HG03139 (cell line): ENCODE data around the gene SCART1.
"Not testable (repeated sequence)": the region's sequence is repeated elsewhere in the genome, so short reads cannot be mapped to it uniquely, and the experiment has no call there.

Experiments
- ATAC-seq: cut with Tn5 transposase; IDR thresholded peaks from one replicate; pipeline ENCODE4 v1.9.1; 2021; ENCODE audit not compliant: unreplicated experiment

SCART1 gene

GRCh38 chr10:133471300-133472109 is 17.8 kb downstream of the SCART1 start:
- ATAC-seq, result no peak

- ATAC-seq, result no peak
Observed at GRCh38 chr10:133473270-133473669, 19.5 kb downstream of the SCART1 start.

DNA sequence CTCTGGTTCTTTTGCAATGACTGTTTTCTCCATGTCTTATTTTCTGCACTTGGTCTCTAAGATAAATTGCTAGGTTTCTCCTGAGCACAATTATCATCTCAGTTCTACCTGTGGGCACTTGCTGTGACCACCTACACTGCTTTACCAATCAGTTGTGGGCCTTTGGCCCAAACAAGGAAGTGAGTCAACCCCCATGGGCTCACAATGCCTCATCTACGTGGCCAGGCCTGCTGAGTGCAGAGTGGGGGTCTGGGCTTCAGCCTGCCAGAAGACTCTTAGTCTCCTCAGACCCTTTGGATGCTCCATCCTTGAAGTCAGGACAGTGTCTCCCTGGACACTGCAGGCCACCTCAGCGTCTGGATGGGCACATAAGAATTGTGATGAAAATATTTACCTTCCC is 20.3 kb downstream of the SCART1 start:
- no peak for ATAC-seq

DNA sequence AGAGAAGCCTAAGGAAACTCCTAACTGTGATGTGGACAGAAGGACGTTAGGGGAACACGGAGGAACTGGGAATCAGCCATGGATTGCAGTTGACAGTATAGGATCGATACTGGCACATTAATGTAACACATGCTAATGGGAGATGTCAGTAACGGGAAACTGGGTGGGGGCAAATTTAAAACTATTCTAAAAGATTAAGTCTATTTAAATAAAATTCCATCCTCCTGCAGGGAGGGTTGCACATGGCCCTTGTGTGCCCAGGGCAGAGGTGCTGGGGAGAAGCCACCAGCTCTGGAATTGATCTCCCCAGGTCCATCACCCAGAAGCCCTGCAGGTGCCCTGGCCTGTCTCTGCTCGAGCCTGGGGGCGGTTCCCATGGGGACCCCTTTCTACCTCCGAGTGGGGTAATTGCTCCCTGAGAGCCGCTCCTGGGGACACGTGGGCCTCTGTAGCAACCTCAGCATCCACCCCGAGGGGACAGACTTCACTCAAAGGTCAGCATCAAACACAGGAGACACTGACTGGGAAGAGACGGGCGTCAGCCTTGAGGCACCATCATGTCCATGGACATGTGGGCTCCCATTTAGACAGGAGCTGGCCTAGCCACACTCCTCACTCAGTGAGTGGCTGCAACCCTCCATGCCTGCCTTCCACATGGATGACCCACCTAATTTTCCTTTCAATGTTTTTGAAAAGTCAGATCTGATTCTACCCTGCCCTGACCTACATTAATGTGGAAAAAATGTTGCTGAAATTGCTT is 21.1 kb downstream of the SCART1 start:
- no peak for ATAC-seq

GRCh38 chr10:133475425-133475734 is 21.6 kb downstream of the SCART1 start:
- ATAC-seq, result no peak

GRCh38 chr10:133475821-133476640 is 22.3 kb downstream of the SCART1 start:
- ATAC-seq, result no peak

- ATAC-seq, result no peak
Observed at GRCh38 chr10:133476641-133476990, 22.9 kb downstream of the SCART1 start.

DNA sequence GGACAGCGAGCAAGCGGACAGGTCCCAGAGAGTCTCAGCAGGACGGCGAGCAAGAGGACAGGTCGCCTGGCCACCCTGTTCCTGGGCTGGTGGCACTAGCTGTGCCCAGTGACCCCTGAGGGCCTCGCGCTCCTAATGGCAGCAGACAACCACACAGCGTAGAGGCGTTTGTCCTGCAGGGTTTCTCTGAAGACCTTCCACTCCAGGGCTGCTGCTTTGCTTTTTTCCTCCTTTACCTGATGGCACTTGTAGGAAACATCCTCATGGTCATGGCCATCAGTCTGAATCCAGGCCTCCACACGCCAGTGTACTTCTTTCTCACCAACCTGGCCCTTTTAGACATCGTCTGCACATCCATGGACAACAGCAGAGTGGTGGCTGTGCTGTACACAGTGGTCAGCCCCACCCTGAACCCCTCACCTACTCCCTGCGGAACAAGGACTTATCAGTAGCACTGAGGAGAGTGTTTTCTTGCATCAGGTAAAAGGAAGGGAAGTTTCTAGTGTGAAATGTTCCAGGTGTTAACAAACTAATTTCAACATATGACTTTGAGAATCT is 27.4 kb downstream of the SCART1 start:
- no peak for ATAC-seq

DNA sequence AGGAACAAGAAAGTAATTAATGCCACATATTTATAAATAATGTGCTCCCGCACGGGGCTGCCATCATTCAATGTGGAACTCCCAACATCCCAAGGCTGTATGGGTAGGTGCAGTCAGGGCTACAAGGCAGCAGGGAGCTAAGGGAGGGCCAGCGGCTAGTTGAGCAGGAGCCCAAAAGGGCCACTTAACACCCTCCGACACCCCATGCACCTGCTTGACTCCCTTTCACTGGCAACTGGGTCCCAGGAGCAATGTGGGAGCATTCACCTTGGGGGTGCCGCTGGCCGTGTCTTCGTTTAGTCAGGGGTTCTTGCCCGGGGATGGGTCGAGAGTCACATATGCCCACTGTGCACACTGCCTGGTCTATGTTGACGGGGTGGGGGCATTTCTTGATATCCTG is 27.9 kb downstream of the SCART1 start:
- no peak for ATAC-seq

- no peak for ATAC-seq
Observed at GRCh38 chr10:133484818-133485217, 31.1 kb downstream of the SCART1 start.

DNA sequence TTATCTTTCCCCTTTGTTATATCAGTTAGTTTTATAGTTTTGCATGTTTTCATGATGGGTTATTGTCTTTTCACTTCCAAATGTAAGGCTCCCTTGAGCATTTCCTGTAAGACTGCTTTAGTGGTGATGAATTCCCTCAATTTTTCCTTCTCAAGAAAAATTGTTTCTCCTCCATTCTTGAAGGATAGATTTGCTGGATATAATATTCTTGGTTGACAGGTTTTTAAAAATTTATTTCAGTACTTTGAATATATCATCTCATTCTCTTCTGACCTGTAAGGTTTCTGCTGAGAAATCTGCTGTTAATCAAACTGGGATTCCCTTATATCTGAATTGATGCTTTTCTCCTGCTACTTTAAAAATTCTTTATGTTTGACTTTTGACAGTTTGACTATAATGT is 33.3 kb downstream of the SCART1 start:
- ATAC-seq, result no peak

DNA sequence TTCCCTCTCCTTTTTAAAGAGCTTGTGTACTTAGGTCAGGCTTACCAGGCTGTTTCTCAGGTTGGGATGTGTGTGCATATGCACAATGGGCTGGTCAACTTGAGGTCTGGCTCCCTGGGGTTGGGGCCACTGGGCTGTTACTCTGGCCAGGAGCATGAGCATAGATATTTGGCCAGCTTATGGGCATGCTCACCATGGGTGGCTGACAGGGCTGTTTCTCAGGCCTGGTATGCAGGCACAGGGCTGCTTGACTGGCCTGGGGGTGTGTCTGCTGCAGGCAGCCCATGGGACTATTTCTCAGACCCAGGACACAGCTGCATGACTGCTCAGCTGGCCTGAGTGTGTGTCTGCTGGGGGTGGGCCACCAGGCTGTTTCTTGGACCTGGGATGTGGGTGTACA is 34.6 kb downstream of the SCART1 start:
- ATAC-seq, result no peak

DNA sequence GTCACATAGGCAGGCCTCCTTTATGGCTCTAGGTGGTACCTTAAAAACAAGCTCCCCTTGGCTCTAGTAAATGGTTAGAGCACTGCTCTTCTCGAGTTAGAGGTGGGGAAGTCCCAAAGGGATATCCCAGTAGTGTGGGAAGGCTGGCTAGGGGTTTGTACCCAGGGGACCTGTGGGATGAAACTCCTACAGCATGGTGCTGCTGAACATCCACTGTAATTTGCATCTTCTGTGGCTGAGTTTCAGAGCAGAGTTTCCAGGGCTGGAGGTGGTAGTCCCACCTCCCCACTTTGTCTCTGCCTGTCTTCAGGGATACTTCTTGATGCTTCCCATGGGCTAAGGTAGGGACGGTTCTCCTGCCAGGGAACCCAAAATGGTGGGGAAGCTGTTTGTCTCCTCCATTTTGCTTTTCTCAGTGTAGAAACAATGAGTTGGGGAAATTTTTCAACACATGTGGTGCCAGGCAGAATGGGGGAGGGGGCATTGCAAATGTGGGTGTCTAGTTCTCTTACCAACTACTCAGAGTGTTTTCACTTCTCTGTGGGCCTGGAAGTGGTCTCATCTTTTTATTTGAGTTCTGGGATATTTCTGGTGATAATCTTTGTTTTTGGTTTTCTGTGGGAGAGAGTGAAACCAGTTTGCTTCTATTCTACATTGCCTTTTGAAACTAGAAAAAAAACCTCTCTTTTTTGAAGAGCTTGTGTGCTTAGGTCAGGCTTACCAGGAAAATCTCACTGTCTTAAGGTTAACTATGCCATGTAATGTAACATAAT is 36.3 kb downstream of the SCART1 start:
- no peak for ATAC-seq

DNA sequence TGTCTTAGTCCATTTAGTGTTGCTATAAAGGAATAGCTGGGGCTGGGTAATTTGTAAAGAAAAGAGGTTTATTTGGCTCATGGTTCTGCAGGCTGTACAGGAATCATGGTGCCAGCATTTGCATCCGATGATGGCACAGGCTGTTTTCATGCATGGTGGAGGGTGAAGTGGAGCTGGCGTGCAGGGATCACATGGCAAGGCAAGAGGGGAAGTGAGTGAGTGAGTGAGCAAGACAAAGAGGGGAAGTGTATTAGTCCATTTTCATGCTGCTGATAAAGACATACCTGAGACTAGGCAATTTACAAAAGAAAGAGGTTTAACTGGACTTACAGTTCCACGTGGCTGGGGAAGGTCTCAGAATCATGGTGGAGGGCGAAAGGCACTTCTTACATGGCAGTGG is 39.8 kb downstream of the SCART1 start:
- ATAC-seq, result not testable (repeated sequence)

- not testable (repeated sequence) for ATAC-seq
Observed at GRCh38 chr10:133497363-133497762, 43.6 kb downstream of the SCART1 start.

DNA sequence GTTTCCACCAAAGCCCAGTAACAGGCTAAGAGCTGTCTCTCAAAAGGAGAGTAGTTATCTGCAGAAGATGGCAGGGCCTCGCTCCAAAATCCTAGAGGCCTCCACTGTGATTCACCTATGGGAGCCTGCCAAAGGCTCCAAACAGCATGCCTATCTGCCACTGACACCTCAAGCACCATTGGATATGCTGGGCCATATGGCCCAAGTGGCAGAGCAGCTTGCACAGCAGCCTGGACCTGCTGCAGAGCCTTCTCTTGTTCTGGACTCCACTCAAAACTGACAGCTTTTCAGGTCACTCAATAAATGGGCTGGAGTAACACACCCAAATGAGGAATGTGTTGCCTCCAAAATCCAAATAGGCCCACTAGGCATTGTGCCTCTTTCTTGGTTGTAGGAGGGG is 45.4 kb downstream of the SCART1 start:
- ATAC-seq, result not testable (repeated sequence)

DNA sequence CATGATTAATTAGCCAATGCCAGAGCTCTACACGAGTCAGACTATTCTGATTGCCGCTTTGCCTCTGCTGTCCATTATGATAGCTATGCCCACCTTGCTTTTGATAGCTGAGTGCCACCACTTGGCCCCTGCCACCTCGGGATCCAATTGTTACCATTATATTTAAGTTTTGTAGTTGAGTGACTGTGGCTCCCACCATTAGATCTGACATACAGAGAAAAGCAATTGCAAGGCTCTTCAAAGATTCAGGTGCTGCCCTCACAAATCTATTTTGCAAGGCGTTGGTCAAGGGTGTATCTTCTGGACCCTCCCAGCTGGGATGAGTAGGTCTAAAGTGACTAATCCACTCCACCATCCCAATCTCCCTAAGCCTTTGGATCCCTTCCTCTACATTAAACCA is 47.2 kb downstream of the SCART1 start:
- not testable (repeated sequence) for ATAC-seq

DNA sequence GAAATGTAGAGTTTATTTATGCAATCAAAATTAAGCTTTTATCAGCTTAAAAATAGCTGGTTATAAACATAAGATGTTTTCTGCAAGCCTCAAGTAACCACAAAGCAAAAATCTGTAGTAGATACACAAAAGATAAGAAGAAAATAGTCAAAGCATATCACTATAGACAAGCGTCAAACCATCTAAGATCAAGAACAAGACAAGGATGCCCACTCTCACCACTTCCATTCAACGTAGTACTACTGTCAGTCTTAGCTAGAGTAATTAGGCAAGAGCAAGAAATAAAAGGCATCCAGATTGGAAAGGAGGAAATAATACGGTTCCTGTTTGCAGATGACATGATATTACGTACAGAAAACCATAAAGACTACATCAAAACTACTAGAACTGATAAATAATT is 56.0 kb downstream of the SCART1 start:
- ATAC-seq, result no peak

GRCh38 chr10:133511408-133511807 is 57.7 kb downstream of the SCART1 start:
- ATAC-seq, result no peak

DNA sequence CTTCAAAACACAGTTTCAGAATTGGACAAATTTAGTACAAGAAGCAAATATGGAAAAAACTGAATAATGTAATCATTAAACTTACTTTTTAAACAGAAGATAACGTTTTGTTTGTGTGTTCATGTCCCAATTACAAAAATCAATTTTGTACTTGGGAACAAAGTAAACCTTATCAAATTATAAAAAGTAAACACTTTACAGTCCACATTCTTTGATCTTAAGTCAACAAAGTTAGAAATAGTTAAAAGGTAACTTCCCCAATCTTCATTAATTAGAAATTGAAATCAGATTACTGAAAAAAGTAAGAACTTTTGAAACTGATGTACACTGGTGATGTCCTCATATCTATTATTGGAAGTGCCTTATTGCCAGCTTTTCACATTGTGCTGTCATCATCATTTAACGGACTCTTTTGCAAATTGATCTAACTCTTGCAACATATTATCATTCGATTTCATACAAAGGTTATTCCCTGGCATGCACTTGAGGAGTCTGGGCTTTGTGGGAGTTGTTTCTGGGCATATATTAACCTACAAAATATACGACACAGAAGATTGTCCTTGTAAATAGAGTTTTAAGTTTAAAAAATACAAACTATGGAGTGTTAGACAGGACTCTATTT is 58.3 kb downstream of the SCART1 start:
- no peak for ATAC-seq
